Urinary bladder (tissue), 2 donors: ENCODE results near the gene CHRNG. TPM values are rescaled to one million over a fixed set of nuclear protein-coding genes. Genes with fewer than 3 reads are reported as not detected.

Experiments
- polyA plus RNA-seq: library from polyadenylated mRNA; stranded (reverse); fragments of 200-250 nt; gene quantifications from one replicate; pipeline ENCODE4 v1.2.3, GENCODE V29; 2013
- total RNA-seq: library from RNA; depleted of rRNA; stranded (reverse); fragments of >200 nt; gene quantifications from one replicate; pipeline ENCODE4 v1.2.3, GENCODE V29; 2014
- donor health status: healthy.

CHRNG gene
- total and polyA plus RNA-seq, 2 donors = 3.5 TPM; not detected in 1

Other genes starting within 250 kb of the CHRNG start
- not detected for gene ALPP, start 160.9 kb upstream of the CHRNG start, total RNA-seq
- not detected for gene ALPP, start 160.9 kb upstream of the CHRNG start, polyA plus RNA-seq
- not detected for gene ALPG, start 132.8 kb upstream of the CHRNG start, total RNA-seq
- not detected for gene ALPG, start 132.8 kb upstream of the CHRNG start, polyA plus RNA-seq
- not detected for gene ALPI, start 83.5 kb upstream of the CHRNG start, total RNA-seq
- not detected for gene ALPI, start 83.5 kb upstream of the CHRNG start, polyA plus RNA-seq
- gene ECEL1, start 51.9 kb upstream of the CHRNG start, total RNA-seq = 0.21 TPM
- gene ECEL1, start 51.9 kb upstream of the CHRNG start, polyA plus RNA-seq = 0.95 TPM
- gene PRSS56, start 19.3 kb upstream of the CHRNG start, total RNA-seq = not detected
- not detected for gene PRSS56, start 19.3 kb upstream of the CHRNG start, polyA plus RNA-seq
- gene CHRND, start 13.5 kb upstream of the CHRNG start, total RNA-seq = 1.3 TPM
- not detected for gene CHRND, start 13.5 kb upstream of the CHRNG start, polyA plus RNA-seq
- 4.9 TPM for gene TIGD1, start 10.9 kb downstream of the CHRNG start, total RNA-seq
- gene TIGD1, start 10.9 kb downstream of the CHRNG start, polyA plus RNA-seq = 4.5 TPM
- 63.3 TPM for gene EIF4E2, start 11.0 kb downstream of the CHRNG start, total RNA-seq
- gene EIF4E2, start 11.0 kb downstream of the CHRNG start, polyA plus RNA-seq = 63.2 TPM
- gene EFHD1, start 93.9 kb downstream of the CHRNG start, total RNA-seq = 1.4 TPM
- 22.1 TPM for gene EFHD1, start 93.9 kb downstream of the CHRNG start, polyA plus RNA-seq
- gene GIGYF2, start 157.6 kb downstream of the CHRNG start, total RNA-seq = 121 TPM
- gene GIGYF2, start 157.6 kb downstream of the CHRNG start, polyA plus RNA-seq = 29.3 TPM
- 0.63 TPM for gene KCNJ13, start 236.9 kb downstream of the CHRNG start, total RNA-seq
- not detected for gene KCNJ13, start 236.9 kb downstream of the CHRNG start, polyA plus RNA-seq